Measurements from ENCODE around the gene RBP2.

RBP2 gene

DNA sequence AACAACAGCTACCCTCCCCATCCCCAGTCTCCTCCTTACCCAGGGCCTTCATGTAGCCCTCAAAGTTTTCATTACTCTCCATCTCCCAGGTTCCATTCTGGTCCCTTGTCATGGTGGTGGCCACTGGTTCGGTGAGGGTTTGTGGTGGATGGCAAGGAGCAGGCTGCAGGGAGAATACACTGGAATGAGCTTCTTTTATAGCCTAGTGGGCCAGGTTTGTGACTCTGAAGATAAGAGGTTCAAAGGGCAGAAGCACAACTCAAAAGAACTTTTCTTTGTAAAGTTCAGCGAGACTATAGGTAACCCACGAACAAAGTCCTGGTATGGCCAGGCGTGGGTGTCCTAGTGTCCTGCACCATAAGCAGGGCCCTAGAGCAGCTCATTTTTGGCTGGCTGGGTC lies at the start of gene RBP2:
Gene RBP2 (minus strand): TSS at position 169 of the 400 bp plus-strand sequence. CDS start 57 bp downstream, at position 112.
- no peak for DNase-seq

DNA sequence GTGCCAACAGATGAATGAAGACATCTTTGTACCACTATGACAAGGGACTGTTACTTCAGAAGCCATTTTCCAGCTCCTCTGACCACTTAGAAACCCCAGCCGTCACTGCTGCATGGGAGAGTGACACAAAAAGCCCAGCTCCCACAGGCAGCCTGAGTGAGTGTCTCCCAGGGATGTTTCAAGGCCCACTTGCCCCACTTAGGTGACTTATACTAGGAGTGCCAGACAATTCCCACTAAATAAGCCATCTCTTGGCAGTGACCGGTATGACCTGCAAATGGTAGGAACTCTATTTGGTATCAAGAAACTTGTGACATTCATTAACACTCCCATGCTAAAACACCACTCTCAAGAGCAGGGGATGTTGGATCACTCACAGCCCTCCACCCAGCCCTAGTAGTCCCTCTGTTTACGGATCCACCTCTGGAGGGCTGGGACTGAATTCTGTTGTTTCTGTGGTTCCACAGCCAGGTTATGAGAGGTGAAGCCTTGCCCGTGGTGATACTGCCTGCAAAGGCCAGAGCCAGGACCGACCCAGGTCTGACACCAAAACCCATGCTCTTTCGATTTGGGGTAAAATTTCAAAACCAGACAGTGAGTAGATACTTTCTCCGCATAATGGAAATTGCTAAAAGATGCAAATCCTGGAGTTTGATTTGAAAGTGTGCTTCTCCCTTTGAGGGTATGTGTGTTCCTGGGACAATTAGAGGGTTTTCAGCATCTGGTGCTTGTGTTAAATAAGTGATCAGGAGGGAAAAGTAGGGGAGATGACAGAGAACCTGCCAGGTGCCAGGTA lies 48.7 kb upstream of the RBP2 start:
- DNase-seq = no peak

DNA sequence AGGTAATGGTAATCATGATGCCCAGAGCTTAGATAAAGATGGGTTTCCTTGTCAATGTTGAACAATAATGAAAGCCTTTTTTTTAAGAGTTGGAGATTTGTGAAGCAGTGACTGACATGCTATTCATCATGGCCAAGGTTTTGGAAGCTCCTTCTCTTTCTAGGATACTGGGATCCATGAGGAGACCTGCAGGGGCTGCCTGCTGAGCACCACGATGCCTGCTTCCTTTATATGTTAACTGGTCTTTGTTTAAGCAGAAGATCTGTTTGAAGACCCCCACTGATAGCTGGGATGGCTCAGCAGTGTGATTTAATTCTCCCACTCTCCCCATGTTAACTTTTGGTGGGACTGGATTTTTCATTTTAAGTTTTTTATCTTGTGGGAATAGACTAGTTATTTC lies 47.4 kb upstream of the RBP2 start:
- no peak for DNase-seq

DNA sequence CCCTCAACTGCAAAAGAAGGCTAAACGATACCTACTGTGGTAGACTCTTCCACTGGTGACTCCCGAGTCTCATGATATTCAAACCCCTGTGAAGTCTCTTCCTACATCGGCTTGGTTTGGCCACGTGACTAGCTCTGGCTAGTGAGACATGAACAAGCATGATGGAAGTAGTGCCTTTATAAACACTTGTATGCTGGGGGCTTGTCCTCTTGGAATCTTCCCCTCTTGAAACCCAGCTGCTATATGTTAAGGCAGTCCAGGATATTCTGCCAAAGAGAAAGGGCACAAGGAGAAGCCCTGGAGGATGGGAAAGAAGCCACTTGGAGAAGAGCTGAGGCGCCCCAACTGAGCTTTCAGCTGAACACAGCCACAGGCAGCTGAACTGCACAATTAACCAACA lies 46.9 kb upstream of the RBP2 start:
- no peak for DNase-seq

DNA sequence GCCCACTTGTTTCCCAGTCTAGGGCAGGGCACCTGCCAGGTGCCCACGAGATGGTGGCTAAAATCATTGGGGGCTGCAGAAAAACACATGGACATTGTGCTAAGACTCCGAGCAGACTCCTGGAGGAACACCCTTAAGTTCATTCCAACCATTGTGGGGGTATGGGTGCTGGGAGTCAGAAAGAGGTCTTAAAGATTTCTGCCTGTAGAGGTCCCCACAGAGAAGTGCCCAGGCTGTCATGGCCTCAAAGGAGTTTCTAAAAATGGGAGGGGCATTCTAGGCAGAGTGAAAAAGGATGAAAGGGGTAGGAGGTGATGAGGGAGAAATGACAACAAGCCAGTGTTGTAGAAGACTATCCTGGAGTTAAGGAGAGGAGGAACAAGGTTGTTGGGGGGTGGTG lies 46.1 kb upstream of the RBP2 start:
- DNase-seq = no peak

DNA sequence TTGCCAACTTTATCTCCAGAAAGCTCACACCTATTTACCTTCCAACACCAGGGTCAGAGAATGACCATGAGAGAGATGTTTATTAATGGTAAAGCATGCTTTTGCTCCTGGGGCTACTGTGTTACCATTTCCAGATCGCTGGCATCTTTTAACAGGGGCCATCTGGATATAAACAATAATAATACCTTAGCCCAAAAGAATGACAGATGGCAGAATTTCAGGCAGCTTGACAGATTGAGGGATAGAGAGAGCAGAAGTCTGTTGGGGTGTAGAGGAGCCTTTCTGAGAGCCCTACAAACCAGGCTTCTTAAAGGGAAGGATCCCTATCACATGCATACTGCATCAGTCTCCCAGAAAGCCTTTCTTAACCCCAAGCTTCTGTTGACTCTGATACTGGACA lies 45.5 kb upstream of the RBP2 start:
- no peak for DNase-seq

DNA sequence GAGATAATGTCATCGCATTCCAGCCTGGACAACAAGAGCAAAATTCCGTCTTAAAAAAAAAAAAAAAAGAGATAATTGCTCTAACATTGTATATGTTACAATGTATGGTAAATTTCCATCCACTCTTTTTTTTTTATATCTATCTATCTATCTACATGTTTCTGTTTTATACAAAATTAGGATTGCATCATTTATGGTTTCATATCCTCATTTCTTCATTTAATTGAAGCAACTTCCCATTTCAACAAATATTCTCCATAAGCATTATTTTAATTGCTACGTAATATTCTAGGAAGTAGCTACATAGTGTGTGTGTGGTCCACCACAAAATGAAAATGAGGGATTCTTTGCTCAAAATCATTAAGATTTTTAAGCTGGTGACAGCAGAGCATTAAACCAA lies 44.8 kb upstream of the RBP2 start:
- DNase-seq = no peak

DNA sequence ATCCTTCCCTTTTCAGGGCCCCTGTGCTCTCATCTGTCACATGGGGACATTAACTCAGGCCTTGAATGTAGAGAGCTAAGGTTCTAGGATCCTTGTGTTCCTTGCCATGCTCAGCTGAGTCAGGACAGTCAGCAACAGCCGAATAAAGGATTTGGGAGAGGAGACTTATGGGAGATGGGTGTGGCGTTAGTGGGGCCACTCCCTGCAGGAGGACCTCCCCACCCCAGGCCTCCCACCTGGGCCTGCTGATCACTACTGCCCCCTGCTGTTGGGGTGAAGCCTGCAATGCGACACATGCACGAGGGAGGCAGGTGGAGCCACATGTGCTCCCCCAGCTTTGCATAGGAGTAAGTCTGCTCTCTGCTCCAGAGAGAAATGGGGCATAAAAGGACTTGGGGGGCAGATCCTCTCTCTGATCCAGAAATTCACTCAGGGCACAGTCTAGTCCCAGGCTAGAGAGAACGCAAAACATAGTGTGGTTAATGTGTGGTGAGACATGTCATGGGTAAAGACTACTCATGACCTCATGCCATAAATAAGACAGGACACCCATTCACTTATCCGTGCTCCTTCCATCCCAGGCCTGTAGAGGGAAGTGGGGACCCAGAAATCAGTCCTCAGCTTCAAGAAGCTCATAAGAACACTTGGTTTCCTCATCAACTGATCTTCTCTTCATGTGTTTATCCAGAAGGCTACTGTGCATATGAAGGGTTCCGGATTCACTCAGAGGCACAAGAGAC lies 43.9 kb upstream of the RBP2 start:
- peak; percentile 47 for DNase-seq

DNA sequence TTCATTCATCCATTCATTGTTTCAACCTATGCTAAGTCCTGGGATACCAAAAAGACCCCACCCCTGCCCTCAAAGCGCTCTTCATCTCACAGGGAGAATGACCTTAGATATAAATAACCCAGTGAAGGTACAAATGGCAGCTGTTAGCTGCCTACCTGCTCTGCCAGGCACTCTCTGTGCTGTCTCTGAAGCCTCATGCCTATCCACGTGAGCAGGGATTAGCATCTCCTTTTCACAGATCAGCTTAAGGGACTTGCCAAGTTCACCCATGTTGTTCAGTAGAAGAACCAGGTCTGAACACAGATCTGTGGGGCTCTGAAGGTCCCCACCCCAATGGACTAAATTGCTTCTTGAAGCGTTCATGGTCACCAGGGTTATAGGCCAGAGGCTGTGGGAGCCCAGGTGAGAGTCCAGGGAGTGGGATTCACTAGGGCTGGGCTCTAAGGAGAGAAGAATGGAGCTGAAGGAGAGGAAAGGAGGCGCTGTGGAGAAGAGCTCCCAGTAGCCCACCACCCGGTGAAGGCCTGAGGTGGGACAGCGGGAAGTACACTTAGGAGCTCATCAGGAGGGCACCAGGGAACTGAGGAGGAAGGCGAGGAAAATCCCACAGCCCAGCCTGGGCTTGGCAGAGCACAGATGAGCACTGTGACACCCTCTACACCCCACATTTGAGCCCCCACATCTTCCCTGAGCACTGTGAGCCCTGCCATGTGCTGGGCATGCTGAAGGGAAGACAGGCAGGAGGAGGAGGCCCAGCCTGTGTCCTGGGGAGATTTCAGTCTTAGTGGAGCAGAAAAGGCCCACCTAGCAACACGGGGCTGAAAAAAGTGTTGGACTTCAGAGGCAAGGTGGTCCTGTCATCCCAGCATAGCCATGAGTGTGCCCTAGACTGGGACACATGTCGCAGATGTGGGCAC lies 42.9 kb upstream of the RBP2 start:
- no peak for DNase-seq

DNA sequence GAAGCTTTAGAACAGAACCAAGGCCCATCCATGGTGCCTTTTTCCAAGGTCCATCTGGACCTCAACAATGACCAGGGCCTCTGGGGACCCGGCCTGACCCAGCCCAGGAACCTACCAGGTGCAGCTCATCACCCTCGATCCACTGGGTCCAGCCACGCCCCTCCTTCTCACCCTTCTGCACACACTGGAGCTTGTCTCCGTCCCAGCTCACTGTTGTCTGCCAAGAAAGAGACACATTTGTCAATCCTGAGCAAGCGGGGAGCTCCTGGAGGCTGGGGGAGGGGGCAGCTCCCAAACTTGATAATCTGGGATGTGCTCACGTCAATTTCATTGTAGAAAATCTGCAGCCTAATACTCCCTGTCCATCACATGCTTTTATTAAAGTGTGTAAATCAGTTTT lies 42.0 kb upstream of the RBP2 start:
- DNase-seq = no peak

DNA sequence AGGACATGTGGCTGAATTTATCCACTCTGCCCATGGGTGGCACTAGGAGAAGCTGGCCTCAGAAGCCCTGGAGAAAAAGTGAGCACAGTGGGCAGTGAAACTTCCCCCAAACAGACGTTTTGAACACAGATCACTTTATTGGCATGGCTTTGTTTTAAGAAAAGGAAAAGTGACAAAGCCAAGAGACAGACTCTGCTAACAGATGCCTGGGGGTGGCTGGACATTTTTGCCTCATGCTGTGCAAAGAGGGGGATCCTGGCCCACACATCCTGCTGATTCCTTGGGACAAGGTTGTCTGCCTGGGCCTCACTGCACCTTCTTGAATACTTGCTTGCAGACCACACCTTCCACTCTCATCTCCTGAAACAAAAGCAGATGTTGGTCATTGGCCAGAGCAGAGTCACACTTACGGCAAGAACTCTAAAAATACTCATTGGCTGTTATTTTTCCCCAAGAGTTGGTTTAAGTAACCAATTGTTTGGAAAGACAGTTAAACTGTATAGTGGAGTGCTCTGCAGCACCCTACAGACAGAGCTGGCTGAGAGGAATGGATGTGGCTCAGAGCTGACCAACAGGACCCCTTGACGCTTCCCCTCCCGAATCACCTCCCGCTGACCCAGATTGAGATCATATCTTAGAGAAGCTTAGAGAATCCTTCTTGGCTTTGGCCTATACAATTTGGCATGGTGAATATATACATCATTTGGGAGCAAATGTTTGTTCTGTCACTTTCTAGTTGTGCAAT lies 41.2 kb upstream of the RBP2 start:
- no peak for DNase-seq

DNA sequence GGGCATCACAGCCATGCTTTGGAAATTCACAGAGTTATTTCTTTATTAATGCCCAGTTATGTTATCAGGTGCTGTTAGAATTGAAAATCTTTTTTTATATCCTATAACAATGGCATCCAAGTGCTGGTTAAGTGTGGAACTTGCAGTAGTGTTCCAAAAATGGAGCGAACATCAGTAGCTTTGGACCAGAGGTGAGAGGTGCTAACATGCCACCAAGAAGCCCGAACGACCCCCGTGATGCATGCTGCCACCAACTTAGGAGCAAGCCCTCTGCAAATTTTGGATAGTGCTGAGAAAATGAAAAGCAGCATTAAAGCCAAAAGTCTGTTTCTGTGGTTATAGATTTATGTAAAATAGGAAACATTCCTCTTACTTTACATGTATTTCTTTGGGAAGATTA lies 38.4 kb upstream of the RBP2 start:
- DNase-seq = no peak

DNA sequence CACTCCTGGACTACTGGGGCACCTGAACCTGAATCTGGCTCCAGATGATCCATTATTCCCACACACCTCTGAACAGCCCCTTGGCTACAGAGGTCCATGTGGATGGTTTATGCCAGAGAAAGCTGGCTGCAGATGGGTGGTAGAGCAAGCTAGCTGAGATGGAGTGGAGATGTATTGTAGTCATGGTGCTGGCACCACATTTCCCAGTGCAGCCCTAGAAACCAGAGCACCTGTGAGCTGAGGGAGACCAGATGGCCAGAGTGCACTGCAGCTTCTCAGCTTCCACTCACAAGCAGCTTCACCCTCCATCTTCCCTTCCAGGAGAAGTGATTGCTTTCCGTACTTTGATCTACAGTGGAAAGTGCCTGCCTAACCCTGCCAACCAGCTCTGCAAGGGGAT lies 33.3 kb upstream of the RBP2 start:
- DNase-seq = no peak

DNA sequence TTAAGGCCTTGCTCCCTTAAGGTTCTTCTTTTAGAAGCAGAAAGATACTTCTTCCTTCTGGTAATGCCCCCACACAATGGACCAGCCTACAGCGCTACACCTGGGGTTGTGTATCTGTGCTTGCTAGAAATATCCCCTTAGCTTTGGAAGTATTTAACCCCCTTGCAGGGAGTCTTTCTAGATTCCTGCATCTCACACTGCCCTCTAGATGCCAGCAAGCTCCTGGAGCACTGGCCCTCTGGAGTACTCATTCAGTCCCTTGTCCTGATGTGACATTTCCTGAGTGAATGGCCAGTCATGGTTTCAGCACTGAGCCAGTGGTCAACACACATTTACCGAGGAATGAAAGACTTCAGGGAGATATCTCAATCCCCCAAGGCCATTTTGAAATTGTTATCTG lies 30.4 kb upstream of the RBP2 start:
- DNase-seq = no peak

DNA sequence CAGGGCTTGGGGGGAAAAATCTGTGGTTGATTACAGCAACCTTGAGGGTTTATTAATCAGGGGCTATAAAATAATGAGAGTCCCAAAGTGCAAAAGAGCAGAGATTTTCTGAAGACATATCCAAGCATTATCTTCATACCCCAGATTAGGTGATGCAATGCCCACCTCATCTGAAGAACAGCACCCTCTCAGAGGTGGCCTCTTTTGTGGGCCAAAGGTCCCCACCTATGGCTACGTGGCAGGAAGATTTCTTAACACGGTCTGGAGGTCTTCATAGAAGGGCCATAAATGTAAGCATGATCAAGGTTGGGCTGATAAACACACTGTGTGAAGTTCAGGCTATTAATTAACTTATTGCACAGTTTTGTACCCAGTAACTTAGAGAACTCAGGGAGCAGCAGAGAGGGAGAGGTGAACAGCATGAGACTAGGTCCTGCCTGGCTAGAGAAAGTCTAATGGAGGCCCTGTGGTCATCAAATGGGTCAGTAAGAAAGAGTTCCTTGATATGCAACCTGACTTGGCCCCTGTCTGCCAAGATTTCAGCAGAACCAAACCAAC lies 29.6 kb upstream of the RBP2 start:
- no peak for DNase-seq

DNA sequence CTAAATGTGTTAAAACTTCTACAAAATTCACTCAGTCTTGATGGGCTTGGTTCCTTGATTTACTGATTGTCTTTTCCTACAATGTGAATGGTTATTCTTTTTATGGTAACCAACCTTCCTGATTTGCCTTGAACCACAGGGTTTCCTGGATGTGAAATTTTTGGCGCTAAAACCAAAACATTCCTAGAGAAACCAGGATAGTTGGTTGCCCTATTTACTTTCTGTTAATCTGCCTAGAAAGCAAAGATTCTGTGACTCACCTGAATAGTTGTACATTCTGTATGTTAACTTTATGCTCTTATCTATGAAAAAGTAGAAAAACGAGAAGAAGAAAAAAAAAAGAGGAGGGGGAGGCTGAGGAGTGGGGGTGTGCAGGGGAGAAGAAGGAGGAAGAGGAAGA lies 23.2 kb upstream of the RBP2 start:
- no peak for DNase-seq

DNA sequence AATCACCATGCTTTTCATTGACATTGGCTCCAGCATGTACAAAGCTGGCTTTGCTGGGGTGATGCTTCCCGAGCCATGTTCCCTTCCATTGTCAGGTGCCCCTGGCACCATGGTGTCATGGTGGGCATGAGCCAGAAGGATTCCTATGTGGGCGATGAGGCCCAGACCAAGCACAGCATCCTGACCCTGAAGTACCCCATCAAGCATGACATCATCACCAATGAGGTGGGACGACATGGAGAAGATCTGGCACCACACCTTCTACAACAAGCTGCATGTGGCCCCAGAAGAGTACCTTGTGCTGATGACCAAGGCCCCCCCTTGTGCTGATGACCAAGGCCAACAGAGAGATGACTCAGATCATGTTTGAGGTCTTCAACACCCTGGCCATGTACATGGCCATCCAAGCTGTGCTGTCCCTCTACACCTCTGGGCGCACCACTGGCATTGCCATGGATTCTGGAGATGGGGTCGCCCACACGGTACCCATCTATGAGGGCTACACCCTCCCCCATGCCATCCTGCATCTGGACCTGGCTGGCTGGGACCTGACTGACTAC lies 17.6 kb upstream of the RBP2 start:
- no peak for DNase-seq

DNA sequence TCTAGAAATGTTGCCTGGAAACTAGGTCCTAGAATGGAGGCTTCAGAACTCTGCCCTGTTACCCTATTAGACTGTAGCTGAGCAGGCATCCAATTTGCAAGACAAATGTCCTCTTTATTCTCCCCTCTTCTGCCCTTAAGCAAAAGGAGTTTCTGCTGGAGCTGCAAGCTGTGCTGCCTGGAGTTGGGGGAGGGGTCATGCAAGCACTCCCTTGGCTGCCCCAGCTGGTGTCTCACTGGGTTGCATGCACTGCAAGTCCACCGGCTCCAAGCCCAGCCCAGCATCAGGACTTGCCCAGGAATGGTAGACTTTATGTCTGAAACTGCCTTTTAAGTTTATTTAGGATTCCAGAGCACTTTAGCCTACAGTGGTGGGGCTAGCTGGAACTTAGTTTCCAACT lies 15.7 kb upstream of the RBP2 start:
- DNase-seq = no peak

DNA sequence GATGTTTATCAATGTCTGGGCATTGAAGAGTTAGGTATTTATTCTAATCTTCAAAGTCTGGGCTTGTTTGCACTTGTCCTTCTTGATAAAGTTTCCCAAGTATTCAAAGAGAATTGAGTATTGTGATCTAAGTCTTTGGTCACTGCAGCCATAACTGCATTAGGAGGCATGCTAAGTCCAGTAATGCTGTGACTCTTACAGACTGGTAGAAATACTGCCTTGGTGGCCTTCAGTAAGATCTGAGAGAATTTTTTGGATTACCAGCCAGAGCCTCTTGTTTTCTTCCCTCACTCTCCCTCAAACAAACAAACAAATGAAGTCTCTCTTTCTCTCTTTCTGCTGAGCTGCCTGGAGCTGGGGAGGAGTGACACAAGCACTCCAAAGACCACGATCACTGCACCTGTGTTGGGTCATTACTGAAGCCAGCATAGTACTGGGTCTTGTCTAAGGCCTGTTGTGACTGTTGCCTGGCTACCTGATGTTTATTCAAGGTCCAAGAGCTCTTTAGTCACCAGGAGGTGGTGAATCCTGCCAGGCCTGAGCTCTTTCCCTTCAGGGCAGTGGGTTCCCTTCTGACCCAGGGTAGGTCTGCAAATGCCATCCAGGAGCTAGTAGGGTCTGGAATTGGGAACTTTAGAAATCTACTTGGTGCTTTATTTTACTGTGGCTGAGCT lies 14.8 kb upstream of the RBP2 start:
- DNase-seq = no peak

DNA sequence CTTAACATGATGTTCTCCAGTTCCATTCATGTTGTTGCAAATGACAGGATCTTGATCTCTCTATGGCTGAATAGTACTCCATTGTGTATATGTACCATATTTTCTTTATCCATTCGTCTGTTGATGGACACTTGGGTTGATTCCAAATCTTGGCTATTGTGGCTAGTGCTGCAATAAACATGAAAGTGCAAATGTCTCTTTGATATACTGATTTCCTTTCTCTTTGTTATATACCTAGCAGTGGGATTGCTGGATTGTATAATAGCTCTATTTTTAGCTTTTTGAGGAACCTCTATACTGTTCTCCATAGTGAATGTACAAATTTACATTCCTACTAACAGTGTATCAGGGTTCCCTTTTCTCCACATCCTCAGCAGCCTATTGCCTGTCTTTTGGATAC lies 5.9 kb upstream of the RBP2 start:
- DNase-seq = no peak

DNA sequence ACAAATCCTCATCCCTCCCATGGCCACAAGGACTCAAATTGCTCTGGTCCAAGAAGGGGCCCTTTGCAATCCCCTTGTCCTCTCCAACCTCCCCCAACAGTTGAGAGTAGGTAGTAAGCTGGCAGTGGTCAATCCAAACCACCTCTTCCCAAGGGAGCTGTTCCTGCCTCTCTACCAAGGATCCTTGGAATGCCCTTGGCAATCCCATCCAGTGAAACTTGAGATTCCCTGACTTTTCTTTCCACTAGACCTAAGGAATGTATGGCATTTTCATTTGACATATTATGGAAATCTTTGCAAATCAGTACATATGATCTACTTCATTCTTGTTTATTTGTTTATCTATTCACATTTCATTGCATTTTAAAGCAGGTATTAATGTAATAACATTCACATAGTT lies 4.8 kb upstream of the RBP2 start:
- DNase-seq = no peak

DNA sequence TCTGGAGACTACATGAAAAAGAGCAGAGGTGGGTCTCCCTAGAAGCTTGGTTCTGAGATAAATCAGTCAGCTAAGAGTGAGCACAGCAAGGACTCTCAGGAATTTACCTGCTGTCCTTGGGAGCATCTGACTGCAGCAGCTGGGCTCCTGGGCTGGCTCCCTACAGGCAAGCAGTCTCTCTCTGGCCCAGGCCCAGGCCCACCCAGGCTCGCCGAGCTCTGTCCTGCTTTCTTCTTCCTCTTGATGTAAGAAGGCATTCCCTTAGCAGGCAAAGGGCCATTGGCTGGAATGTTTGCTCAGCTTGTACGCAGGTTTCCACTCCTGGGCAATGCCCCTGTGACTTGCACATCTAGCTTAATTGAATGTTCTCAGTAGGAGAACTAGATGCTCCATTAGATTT lies 4.3 kb upstream of the RBP2 start:
- no peak for DNase-seq

Data from 8988T (cell line).